NOMO-1 (cell line): ENCODE data around the gene IARS2.
"Not testable (repeated sequence)": the region's sequence is repeated elsewhere in the genome, so short reads cannot be mapped to it uniquely, and the experiment has no call there.

Experiments used
- DNase-seq, 2 experiments: peaks; one replicate each; lab custom pipeline; 2025; ENCODE audit not compliant: unreplicated experiment in 2 of 2; lab: John Stamatoyannopoulos, UW

Gene IARS2

DNA sequence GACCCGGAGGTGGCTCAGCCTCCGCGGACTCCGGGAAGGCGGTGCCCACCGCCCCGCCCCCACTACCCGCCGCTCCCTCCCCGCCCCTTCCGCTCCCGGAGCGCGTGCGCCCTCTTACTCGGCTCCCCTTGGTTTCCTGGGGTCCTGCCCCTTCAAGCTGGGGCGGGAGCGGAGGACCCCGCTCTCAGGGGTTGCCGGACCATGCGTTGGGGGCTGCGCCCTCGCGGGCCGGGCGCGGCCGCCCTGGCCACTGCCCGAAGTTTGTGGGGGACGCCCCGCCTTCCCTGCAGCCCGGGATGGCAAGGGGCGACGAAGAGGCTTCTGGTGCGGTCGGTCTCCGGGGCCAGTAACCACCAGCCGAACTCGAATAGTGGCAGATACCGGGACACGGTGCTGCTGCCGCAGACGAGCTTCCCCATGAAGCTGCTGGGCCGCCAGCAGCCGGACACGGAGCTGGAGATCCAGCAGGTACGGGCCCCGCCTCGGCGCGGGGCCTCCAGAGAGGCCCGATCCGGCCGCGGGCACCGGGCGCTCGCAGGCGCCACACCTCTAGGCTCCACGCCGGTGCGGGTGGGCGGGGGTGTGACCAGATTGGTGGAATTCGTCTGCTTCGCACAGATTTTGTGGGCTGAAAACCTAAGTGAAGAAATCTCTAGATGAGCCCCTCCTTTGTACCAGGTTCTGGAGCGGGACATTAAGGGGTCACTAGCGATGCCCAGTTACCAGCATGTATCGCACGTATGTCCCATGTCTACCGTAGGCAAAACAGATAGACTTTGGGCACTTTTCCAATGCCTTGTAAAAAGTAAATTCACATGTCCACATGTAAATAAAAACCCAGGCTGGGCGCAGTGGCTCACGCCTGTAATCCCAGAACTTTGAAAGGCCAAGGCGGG lies at the start of gene IARS2:
TSS of gene IARS2 (plus strand) at position 117 of the 896 bp plus-strand sequence. CDS start at position 202, 85 bp downstream.
- DNase-seq, result peak; percentile 57 to 83

DNA sequence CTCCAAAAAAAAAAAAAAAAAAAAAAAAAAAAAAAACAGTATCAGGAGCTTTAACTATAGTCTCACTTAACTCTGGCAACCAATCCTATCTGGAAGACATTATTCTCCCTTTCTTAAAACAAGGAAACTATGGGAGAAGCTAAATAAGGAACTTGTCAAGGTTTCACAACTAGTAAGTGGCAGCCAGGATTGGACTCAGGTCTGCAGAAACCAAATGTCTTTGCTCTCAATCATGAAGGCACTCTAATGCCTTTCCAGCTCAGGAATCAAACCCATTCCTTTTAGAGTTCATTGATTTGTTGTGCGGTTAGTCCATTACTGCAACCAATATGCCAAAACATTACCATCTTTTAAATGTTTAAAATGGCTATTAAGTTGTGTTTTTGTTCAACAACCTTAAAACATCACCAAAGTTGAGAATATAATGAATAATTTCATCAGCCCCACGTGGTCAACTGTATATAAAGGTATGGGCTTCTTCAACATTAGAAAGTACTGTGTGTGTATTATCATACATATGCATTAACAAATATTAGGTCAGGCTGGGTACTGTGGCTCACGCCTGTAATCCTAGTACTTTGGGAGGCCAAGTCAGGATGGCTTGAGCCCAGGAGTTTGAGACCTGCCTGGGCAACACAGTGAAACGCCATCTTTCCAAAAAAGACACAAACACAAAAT lies 49.1 kb upstream of the IARS2 start:
- peak in 1 of 2 experiments; percentile 35 for DNase-seq

DNA sequence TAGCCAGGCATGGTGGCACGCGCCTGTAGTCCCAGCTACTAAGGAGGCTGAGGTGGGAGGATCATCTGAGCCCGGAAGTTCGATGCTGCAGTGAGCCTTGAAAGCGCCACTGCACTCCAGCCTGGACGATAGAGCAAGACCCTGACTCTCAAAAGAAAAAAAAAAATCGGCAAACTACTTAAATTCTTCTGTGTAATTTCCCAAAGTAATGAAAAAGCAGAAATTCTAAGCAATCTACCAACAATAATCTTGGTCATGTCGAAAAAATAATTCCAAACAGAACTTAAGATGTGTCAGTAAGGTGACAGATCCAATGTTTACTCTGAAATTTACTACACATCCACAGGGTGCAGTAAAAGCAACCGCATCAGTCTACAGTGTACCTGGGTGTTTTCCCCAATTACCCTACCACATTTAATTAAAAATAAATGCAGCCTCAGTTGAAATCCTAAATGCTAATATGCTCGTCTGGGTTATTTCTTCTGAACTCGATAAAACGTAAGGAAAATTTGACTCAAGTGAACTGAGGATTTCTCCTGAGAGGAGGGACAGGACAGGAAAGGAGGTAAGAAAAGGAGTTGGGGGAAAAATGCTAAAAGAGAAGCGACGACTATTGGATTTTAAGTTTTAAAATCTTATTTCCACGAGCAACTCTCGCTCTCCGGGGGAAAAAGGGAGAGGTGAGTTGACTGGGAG lies 48.4 kb upstream of the IARS2 start:
- DNase-seq, result no peak

DNA sequence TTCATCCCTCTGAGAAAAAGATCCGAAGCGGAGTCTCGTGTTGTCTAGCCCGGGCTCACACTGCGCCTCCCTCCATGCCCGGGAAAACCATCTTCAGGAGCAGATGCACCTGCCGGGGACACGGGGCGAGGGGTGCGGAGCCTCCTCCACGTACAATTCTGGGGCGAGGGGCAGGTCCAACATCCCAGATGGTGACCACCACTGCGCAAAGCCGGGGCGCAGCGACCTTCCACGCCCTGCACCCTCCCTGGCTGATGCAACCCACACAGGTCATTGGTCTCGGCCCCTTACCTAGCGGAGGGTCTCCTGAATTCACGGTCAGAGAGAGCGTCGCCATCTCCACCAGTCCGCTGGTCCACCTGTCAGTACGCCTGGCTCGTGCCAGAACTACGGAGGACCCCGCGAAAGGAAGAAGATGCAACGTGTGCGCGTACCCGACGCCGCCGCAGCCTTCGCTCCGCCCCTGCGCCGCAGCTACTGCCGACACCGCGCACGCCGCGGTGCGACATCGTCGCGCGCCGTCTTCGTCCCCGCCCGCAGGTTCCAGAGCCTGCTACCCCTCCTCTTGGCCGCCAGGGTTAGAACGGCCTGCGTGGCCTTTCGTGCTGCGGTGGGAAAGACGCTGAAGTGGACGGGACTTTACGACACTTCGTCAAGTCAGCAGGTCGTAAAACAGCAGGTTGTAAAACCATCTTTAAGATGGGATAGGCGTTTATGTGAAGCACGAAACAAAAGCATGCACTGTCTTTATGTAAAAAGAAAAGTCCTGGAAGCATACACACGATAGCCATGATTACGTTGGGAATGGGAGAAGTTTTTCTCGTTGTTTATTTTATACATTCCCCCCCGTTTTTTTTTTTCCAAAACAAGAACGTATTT lies 47.6 kb upstream of the IARS2 start, which contains the start of gene EPRS1:
TSS of gene EPRS1 (minus strand) at position 454 of the 879 bp plus-strand sequence. CDS start at position 337, 117 bp downstream.
- peak; percentile 96 to 97 for DNase-seq

DNA sequence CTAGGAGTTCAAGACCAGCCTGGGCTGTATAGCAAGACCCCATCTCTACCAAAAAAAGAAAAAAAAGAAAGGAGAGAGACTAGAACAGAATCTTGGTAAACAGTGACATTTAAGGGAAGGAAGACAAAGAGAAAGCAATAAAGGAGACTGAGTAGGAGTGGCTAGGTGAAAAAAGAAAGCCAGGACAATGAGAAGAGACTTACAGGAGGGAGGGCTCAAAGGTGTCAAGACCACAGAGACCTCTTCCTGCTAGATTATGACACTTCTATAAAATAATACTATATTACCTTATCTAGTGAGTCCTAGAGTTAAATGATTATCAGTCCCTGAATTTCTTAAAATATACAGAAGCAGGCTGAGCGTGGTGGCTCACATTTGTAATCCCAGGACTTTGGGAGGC lies 37.6 kb upstream of the IARS2 start:
- DNase-seq, result no peak

DNA sequence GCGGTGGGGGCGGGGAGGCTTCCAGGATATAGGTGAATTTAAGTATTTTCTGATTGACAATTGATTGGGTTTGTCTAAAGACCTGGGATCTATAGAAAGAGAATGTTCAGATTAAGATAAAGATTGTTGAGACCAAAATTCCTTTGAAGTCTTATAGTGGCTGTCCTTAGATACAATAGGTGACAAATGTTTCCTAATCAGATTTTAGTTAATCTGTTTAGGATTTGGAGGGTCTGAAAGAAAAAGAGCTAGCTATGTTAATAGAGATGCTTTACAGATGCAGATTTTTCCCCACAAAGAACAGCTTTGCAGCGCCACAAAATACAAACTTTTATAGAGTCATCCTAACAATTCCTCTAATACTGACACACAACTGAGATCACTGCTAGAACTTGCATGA lies 33.1 kb upstream of the IARS2 start:
- DNase-seq, result no peak

DNA sequence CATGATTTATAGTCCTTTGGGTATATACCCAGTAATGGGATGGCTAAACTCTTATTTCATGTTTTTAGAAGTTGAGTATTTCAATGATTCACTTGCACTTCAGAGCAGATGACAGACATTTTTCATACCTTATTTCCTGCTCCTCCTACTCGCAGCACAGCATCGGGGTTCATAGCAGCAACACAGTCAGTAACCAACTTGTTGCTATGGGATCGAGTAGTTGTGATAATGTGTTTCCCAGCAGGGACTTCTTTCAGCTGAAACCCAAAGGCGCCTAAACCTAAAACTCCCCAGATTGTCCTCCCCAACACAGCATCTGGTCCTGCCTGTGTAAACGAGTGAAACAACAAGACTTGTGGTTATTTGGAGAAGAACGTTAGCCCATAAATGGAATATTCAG lies 31.3 kb upstream of the IARS2 start:
- DNase-seq, result no peak

DNA sequence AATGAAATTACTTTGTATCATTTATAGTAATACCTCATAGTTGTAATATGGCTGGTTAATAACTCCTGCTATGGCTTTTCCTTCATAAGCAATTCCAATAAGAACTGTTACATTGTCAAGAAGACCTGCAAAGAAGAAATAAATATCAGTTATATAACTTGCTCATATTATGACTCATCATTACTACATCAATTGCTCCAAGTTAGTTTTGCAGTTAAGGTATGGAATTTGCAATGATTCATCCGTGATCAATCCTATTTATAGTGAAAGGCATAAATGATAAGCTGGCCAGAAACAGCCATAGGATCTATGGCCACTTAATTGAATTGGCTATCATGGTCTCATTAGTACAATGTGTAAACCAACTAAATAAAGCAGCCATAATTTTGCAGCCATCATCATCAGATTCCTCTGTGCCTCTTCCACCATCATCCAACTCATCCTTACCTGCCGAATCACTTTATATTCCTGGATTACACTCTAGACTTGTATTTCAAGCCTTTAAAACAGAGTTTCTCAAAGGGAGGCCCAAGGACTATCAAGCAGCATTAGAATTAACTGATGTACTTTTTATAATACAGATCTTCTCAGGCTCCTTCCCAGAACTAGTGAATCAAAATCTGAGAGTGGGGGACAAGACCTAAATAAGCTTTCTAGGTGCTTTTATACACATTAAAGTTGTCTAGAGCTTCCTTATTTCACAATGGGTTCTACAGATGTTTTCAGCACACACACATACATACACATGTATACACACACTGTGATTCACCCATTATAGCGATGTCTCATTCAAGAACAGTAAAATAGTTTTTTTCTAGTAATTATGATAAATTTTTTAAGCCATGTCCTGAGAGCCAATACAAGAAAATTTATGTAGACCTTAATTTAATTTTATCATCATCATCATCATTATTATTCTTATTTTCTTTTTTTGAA lies 26.4 kb upstream of the IARS2 start:
- no peak for DNase-seq

DNA sequence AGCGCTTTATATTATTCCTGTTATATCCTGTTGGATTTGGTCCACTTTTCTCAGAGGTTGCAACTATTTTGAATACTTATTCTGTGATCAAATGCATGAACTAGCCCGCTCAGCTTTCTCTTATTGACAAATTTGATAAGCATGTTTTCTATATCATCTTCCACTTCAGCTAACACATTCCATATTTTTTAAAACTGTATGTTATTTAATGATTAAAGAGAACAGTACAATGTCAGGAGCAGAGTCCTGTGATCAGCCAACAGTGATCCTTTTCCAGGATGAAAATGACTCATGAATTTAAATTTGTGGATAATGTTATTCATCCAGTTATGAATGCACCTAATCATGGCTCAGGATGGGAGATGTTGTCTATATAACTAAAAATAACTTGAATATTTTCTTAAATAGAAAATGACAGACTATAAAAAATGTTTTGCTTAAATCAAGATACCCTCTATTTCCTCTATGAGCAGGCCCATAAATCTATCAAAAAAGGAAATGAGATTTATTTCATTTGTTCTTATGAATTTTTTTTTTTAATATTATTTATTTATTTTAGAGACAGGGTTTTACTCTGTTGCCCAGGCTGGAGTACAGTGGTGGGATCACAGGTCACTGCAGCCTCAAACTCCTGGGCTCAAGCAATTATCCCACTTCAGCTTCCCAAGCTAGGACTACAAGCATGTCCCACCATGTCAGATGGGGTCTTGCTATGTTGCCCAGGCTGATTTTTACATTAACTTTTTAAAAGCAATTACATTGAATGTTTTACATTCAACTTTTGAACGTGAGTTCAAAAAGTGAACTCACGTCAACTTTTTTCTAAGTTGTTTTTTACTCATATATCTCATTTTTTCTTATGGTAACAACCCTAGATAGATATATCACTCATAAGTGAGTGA lies 16.8 kb upstream of the IARS2 start:
- no peak for DNase-seq

DNA sequence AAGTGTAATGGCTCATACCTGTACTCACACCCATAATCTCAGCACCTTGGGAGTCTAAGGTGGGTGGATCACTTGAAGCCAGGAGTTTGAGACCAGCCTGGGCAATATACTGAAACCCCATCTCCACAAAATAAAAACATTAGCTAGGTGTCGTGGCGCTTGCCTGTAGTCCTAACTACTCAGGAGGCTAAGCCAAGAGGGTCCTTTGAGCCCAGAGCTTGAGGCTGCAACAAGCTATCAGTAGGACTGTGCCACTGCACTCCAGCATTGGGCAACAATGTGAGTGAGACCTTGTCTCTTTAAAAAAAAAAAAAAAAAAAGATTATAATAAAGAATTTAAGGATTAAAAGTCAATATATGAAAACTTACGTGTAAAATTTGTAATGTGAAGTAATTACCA lies 16.0 kb upstream of the IARS2 start:
- peak in 1 of 2 experiments; percentile 11 for DNase-seq

DNA sequence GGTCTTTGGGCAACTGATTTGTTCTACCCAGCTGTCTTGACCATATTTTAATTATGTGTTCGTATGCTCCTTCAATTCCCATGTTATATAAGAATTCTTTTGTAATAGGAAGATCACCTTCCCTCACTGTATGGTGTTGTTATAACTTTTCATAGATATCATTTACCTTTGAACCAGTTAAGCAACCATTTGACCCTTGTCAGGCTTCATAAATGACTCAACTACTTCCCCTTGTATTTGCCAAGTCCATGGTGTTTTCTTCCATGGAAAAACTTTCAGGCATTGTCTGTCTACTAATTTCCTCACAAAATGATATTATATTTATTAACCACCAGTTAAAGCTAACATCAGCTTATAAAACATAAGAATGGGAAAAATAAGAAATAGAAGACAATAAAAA lies 9.5 kb upstream of the IARS2 start:
- DNase-seq, result no peak

DNA sequence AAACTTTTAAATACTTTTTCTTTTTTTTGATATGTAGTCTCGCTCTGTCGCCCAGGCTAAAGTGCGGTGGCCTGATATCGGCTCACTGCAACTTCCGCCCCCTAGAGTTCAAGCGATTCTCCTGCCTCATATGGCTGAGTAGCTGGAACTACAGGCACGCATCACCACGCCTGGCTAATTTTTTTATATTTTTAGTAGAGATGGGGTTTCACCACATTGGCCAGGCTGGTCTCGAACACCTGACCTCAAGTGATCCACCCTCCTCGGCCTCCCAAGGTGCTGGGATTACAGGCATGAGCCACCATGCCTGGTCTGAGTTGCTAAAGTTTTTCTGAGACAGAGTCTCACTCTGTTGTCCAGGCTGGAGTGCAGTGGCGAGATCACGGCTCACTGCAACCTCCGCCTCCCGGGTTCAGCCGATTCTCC lies 7.7 kb upstream of the IARS2 start:
- not testable (repeated sequence) for DNase-seq

DNA sequence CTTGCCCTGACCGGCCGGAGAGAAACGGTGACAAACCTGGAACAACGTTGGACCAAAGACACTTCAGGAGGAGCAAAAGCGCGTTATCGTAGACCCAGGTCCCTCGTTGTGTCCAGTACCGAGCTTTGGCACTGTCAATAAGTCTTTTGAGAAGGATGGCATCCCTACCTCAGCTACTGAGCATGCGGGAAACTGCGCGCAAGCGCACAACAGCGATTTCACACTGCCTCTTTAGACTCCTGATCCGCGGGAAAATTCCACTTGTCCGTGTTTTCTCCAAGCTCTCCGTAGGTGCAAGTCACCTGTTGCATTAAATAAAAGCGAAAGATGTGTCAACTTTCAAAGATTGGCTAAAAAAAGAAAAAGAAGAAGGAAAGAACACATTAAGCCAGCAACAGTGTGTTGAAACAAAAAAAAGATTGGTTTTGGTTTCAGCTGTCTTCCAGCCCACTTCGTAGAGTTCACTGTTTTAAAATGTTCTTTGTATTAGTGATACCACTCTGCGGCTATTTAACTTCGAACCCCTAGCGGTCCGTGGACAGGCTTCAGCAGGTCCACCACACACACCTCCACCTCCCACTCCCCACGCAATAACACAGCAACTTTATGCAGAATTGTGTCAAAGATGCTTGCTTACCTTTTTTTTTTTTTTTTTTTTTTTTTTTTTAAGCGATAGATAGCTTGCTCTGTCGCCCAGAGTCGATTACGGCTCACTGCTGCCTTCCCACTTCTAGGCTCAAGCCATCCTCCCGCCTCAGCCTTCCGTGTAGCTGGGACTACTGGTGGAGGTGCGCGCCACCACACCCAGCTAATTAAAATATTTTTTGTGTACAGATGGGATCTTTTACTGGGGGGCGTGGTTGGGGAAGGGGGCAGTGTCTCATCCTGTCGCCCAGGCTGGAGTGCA lies 4.0 kb upstream of the IARS2 start, which contains the start of gene BPNT1:
TSS of gene BPNT1 (minus strand) at position 139 of the 907 bp plus-strand sequence. CDS start 9,942 bp downstream, outside the sequence.
- peak; percentile 88 to 92 for DNase-seq

DNA sequence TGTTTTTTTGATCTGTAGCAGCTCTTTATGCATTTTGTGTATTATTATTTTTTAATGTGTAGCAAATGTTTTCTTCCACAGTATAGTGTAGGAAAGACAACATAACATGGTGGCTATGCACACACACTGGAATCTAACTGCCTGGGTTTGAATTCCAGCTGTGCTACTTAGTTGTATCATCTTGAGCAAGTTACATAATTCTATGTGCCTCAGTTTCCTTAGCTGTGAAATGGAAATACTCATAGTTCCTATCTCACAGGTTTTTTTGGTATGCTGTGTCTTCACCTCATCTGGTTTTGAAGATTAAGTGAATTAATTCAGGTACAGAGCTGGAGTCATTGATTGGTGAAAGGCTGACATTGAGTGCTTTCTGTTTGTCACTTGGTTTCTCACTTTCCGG lies 1.2 kb upstream of the IARS2 start:
- no peak for DNase-seq

DNA sequence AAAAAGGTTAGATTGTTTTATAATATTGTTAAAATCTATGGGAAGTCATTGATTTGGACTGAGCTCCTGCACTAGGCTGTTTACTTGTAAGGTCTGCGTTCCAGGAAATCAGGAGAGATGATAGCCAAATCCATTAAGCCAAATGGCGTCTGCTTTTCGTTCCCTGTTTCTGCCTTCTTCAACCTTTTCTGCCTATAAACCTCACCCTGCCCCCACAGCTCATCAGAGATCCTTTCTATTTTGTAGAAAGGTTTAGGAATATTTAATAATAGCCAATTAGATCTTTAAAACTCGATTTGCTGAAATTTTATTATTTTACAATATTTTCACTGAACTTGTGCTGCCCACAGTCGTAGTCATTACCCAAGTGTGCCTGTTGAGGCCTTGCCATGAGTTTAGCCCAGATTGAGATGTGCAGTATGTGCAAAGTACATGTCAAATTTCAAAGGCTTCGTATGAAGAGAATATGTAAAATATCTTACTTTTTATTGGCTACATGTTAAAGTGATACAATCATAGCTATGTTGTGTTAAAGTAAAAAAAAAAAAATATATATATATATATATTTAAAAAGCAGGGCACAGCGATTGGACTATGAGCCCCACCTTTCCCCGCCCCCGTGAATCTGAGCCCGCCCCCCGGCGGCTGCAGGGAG lies 444 bp upstream of the IARS2 start:
- DNase-seq, result peak; percentile 56 to 65

DNA sequence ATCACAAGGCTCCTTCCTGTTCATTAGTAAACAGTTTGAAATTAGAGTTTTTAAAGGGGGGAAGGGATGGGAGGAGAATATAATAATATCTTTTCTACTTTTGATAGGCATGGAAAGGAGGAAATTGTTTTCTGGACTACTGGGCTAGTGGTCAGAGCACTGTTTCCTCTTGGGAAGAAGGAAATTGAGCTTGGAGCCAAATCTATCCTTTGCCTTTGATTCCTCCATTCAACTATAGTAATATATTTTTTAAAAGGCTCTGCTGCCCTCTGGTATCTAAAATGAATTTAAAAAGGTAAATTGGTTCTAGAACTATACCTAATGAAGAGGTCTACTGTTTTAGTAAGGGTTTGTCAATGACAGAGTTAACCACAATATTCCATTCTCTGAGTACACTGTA lies 5.9 kb downstream of the IARS2 start:
- no peak for DNase-seq
